ENCODE results near the gene ZNF316. TPM values are rescaled to one million over a fixed set of nuclear protein-coding genes. Genes with fewer than 3 reads are reported as not detected.

The ZNF316 gene
- total RNA-seq, 1 experiment from 2014 or later, result 22.2 TPM

DNA sequence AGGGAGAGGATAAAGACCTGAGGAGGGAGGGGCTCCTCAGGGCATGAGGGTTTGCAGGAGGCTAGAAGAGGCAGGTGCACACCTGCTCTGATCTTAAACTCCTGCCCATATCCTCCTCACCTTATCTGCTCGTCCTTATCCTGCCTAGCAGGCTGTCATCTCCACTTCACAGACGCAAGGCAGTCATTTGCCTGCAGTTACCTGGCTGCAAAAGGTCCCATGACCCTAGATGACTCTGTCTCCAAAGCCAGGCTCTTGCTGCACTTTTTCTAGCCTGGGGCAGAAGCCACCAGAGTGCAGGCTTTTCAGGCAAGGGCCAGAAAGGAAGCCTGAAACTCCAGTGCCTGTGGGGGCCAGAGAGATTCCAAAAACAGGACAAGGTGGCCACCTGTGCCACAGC, 23.4 kb upstream of the ZNF316 start:
- no peaks in the 10 kb centered on the region; a peak in 1 of 5 replicates for H3K9me3 Mint-ChIP-seq
- Histone ChIP-seq H3K9me3 (ENCODE audit: control insufficient read depth, low read depth, low read length) (no peaks in the 10 kb centered on the region), H2AFZ (ENCODE audit: low read length) (no peak overlapping the region), H3K56ac (ENCODE audit: insufficient read length, low read depth, low read length) (no peak overlapping the region), H3K14ac (ENCODE audit: insufficient read depth, low read length) (no peak overlapping the region), H2AK5ac (ENCODE audit: insufficient read length, low read length) (no peak overlapping the region), H3K18ac (ENCODE audit: insufficient read length, low read depth, low read length) (no peak overlapping the region), H3K4me1 (ENCODE audit: insufficient read depth, low read length) (peaks cover 5% of the 10 kb centered on the region), H4K91ac (ENCODE audit: insufficient read length, low read depth, low read length) (no peak overlapping the region), H4K20me1 (ENCODE audit: control insufficient read depth, insufficient read depth, insufficient read length) (no peaks in the 10 kb centered on the region), H3K4ac (ENCODE audit: low read depth, low read length) (no peak overlapping the region), H3K27me3 (ENCODE audit: insufficient read depth, low read length) (no peaks in the 10 kb centered on the region), H2BK15ac (ENCODE audit: low read depth, low read length) (no peak overlapping the region), H2BK5ac (ENCODE audit: insufficient read length, low read length) (no peak overlapping the region), H3K79me1 (ENCODE audit: insufficient read depth, low read depth, low read length, poor library complexity, severe bottlenecking) (no peaks in the 10 kb centered on the region), H2BK12ac (ENCODE audit: insufficient read length, low read depth, low read length) (no peak overlapping the region), H4K5ac (ENCODE audit: insufficient read length, low read depth, low read length) (no peak overlapping the region), H3K27ac (ENCODE audit: insufficient read length, low read depth, low read length) (no peak overlapping the region), H3T11ph (ENCODE audit: low read length) (no peak overlapping the region), H3K4me2 (ENCODE audit: insufficient read depth, insufficient read length, low read length) (no peak overlapping the region), H2BK20ac (ENCODE audit: low read depth, low read length, poor library complexity, severe bottlenecking) (no peak overlapping the region), H3K23me2 (ENCODE audit: insufficient read length, low read depth, low read length, poor library complexity, severe bottlenecking) (peaks cover 11% of the 10 kb centered on the region), H2BK120ac (ENCODE audit: low read depth, low read length, poor library complexity, severe bottlenecking) (no peak overlapping the region), H3K79me2 (ENCODE audit: insufficient read depth, low read length) (no peaks in the 10 kb centered on the region), H4K8ac (replicated peaks; ENCODE audit: insufficient read length, low read depth, low read length) (no peak overlapping the region), H3K23ac (ENCODE audit: insufficient read length, low read depth, low read length) (no peak overlapping the region), H3K9ac (ENCODE audit: extremely low read depth, insufficient read length, low read length) (no peak overlapping the region)
- DNase-seq, result no peak
- H3K4me1 Mint-ChIP-seq, result peaks cover 9 to 14% of the 10 kb centered on the region in 2 experiments
- WGBS (ENCODE audit: extremely low coverage, insufficient read length, low lambda C conversion rate), result no CpG with 5 or more reads among the region's 2 CpGs
- no peaks in the 10 kb centered on the region; the same call in 1 of the 2 replicates for H3K27me3 Mint-ChIP-seq (ENCODE audit: low read depth)
- no peak overlapping the region for H3K27ac Mint-ChIP-seq
- H3K36me3 Mint-ChIP-seq (ENCODE audit: insufficient read depth in 1 of 3, low read depth in 3 of 3), result peaks cover 0 to 18% (median 13%) of the 10 kb centered on the region in 3 experiments; a peak in 6 of 7 replicates
- H3K4me3 Mint-ChIP-seq, result peak overlapping the region in 1 of 2 experiments; percentile 19; a peak in 2 of 5 replicates
- TF ChIP-seq, protein P1, sequence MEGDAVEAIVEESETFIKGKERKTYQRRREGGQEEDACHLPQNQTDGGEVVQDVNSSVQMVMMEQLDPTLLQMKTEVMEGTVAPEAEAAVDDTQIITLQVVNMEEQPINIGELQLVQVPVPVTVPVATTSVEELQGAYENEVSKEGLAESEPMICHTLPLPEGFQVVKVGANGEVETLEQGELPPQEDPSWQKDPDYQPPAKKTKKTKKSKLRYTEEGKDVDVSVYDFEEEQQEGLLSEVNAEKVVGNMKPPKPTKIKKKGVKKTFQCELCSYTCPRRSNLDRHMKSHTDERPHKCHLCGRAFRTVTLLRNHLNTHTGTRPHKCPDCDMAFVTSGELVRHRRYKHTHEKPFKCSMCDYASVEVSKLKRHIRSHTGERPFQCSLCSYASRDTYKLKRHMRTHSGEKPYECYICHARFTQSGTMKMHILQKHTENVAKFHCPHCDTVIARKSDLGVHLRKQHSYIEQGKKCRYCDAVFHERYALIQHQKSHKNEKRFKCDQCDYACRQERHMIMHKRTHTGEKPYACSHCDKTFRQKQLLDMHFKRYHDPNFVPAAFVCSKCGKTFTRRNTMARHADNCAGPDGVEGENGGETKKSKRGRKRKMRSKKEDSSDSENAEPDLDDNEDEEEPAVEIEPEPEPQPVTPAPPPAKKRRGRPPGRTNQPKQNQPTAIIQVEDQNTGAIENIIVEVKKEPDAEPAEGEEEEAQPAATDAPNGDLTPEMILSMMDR (conservative IDR thresholded peaks at IDR 0.05), result no peak
